ENCODE results near the gene TAS2R4.
"Not testable (repeated sequence)": the region's sequence is repeated elsewhere in the genome, so short reads cannot be mapped to it uniquely, and the experiment has no call there.

The TAS2R4 gene

GRCh38 chr7:141776374-141776773, at the start of gene TAS2R4:
TAS2R4 (plus strand) TSS chr7:141776674; CDS start chr7:141778489, 1,815 bp downstream.
- no peak for DNase-seq (ENCODE audit: low read depth in 2 of 2)

- no peak for DNase-seq (ENCODE audit: low read depth in 2 of 2)
Observed at GRCh38 chr7:141729020-141729419, 47.5 kb upstream of the TAS2R4 start.

GRCh38 chr7:141731476-141732149, 44.9 kb upstream of the TAS2R4 start:
- DNase-seq (ENCODE audit: low read depth in 2 of 2), result no peak

GRCh38 chr7:141737118-141737835, 39.2 kb upstream of the TAS2R4 start:
- DNase-seq (ENCODE audit: low read depth in 2 of 2), result no peak

- peak; percentile 78 to 81 for DNase-seq (ENCODE audit: low read depth in 2 of 2)
Observed at GRCh38 chr7:141737836-141738591, 38.5 kb upstream of the TAS2R4 start, which contains the start of gene SSBP1. SSBP1 (plus strand) TSS chr7:141738358; CDS start chr7:141739167, 809 bp downstream.

GRCh38 chr7:141738592-141739013, 37.9 kb upstream of the TAS2R4 start:
- no peak for DNase-seq (ENCODE audit: low read depth in 2 of 2)

- DNase-seq (ENCODE audit: low read depth in 2 of 2), result no peak
Observed at GRCh38 chr7:141739250-141739649, 37.2 kb upstream of the TAS2R4 start.

GRCh38 chr7:141742229-141742628, 34.2 kb upstream of the TAS2R4 start:
- DNase-seq (ENCODE audit: low read depth in 2 of 2), result no peak

GRCh38 chr7:141744131-141744530, 32.3 kb upstream of the TAS2R4 start:
- DNase-seq (ENCODE audit: low read depth in 2 of 2), result no peak

GRCh38 chr7:141748396-141748795, 28.1 kb upstream of the TAS2R4 start:
- no peak for DNase-seq (ENCODE audit: low read depth in 2 of 2)

- not testable (repeated sequence) for DNase-seq (ENCODE audit: low read depth in 2 of 2)
Observed at GRCh38 chr7:141751904-141752303, 24.6 kb upstream of the TAS2R4 start.

- no peak for DNase-seq (ENCODE audit: low read depth in 2 of 2)
Observed at GRCh38 chr7:141752634-141753033, 23.8 kb upstream of the TAS2R4 start.

- no peak for DNase-seq (ENCODE audit: low read depth in 2 of 2)
Observed at GRCh38 chr7:141754939-141755338, 21.5 kb upstream of the TAS2R4 start.

- no peak for DNase-seq (ENCODE audit: low read depth in 2 of 2)
Observed at GRCh38 chr7:141763797-141764196, 12.7 kb upstream of the TAS2R4 start, which contains the start of gene TAS2R3. TAS2R3 (plus strand) TSS chr7:141764097; CDS start chr7:141764159, 62 bp downstream.

- DNase-seq (ENCODE audit: low read depth in 2 of 2), result not testable (repeated sequence)
Observed at GRCh38 chr7:141770083-141770583, 6.3 kb upstream of the TAS2R4 start.

- no peak for DNase-seq (ENCODE audit: low read depth in 2 of 2)
Observed at GRCh38 chr7:141785706-141786552, 9.5 kb downstream of the TAS2R4 start.

- DNase-seq (ENCODE audit: low read depth in 2 of 2), result no peak
Observed at GRCh38 chr7:141788296-141788695, 11.8 kb downstream of the TAS2R4 start.

GRCh38 chr7:141789917-141790316, 13.4 kb downstream of the TAS2R4 start, which contains the start of gene TAS2R5:
TAS2R5 (plus strand) TSS chr7:141790217; CDS start chr7:141790362, 145 bp downstream.
- DNase-seq (ENCODE audit: low read depth in 2 of 2), result no peak

- DNase-seq (ENCODE audit: low read depth in 2 of 2), result no peak
Observed at GRCh38 chr7:141792526-141792925, 16.1 kb downstream of the TAS2R4 start.

GRCh38 chr7:141820067-141820466, 43.6 kb downstream of the TAS2R4 start:
- no peak for DNase-seq (ENCODE audit: low read depth in 2 of 2)

- not testable (repeated sequence) for DNase-seq (ENCODE audit: low read depth in 2 of 2)
Observed at GRCh38 chr7:141822432-141822831, 46.0 kb downstream of the TAS2R4 start.

All from stimulated activated CD8-positive, alpha-beta memory T cell treated with anti-CD3 and anti-CD28 coated beads, Interleukin-7, amount 100 ng/mL, for 1 hour (primary cell).